GM18508 (cell line): ENCODE data around the gene HOXC13.

Source experiments
- ATAC-seq: cut with Tn5 transposase; IDR thresholded peaks from one replicate; pipeline ENCODE4 v1.9.1; 2021; ENCODE audit warnings: moderate number of reproducible peaks; ENCODE audit not compliant: insufficient read depth, unreplicated experiment

HOXC13 gene

DNA sequence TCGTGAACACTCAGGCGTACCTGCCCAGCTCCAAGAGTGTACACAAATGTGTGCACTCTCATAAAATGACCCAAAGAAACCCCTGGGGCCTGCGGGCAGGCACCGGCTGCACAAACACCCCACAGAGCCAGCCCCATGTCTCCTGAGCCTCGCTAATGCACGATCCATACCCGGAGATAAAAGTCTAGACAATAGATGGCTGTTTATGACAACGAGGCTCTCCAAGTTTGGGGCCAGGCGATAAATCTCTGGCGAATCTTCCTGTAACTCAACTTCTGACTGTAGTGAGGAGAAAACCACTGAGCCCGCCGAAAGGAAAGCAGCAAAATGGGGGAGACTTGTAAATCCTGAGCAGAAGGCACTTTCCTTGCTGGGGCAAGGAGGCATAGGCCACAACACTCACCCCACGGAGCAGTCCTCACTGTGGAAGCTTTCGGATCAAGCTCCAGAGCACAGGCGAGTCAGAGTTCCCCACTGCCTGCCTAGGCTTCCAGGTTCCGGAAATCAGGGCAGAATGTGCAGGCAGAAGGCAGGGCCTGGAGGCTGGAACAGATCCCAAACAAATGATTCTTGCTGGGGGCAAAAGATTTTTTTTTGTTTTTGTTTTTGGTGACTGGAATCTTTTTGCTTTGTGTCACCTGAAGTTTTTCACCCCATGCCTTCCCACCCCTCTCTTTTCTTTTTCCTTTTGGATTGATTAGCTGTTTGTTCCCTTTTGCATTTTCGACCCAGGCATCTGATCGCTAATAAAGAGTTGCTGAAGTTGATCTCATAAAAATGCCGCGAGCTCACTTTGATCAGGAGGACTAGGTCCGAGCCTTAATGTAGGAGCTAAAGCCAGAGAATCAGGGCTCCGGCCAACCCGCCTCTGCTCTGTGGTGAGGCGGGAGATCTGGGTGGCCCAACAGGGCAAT, 29.8 kb downstream of the HOXC13 start:
- ATAC-seq: no peak

GRCh38 chr12:53969588-53970259, 31.1 kb downstream of the HOXC13 start:
- no peak for ATAC-seq

GRCh38 chr12:53970451-53970850, 31.8 kb downstream of the HOXC13 start:
- no peak for ATAC-seq

DNA sequence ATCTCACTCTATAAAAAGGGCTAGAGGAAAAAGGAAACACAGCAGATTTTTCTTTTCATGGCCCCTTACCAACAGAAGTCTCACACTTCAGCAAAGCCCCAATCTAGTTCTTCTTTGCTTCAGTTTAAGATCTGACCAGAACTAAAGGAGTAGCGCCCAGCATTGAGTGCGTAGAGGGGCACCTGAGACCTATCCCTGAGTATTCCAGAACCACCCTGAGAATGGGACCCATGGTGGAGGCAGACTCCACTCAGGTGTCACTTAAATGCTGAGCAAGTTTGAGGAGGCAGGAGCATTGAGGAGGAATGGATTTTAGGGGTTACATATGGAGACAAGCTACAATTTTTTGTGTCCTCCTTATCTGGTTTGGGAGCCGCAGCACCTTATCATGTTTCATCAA, 32.5 kb downstream of the HOXC13 start:
- ATAC-seq: no peak

- no peak for ATAC-seq
Measured at GRCh38 chr12:53971686-53972085, 33.1 kb downstream of the HOXC13 start.

GRCh38 chr12:53972152-53972702, 33.6 kb downstream of the HOXC13 start:
- ATAC-seq: no peak

- ATAC-seq: no peak
Measured at GRCh38 chr12:53972722-53973235, 34.1 kb downstream of the HOXC13 start, which contains the start of gene HOXC11. HOXC11 (plus strand) TSS chr12:53973126; CDS start chr12:53973242, 116 bp downstream.

DNA sequence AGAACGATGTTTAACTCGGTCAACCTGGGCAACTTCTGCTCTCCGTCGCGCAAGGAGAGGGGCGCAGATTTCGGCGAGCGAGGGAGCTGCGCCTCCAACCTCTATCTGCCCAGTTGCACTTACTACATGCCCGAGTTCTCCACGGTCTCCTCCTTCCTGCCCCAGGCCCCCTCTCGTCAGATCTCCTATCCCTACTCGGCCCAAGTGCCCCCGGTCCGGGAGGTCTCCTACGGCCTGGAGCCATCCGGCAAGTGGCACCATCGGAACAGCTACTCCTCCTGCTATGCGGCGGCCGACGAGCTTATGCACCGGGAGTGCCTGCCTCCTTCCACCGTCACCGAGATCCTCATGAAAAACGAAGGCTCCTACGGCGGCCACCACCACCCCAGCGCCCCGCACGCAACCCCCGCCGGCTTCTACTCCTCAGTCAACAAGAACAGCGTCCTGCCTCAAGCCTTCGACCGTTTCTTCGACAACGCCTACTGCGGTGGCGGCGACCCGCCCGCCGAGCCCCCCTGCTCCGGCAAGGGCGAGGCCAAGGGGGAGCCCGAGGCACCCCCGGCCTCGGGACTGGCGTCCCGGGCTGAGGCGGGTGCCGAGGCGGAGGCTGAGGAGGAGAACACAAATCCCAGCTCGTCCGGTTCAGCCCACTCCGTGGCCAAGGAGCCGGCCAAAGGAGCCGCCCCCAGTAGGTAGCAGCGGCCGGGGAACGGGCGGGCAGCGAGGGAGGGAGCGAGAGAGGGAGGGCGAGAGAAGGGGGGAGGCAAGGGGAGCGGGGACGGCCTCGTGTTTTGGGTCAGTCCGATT, 34.8 kb downstream of the HOXC13 start:
- ATAC-seq: no peak

GRCh38 chr12:53974084-53975063, 35.7 kb downstream of the HOXC13 start, which contains the start of gene HOTAIR:
HOTAIR (minus strand) TSS chr12:53974954.
- ATAC-seq: no peak

GRCh38 chr12:53975064-53975471, 36.4 kb downstream of the HOXC13 start:
- no peak for ATAC-seq

- ATAC-seq: no peak
Measured at GRCh38 chr12:53975479-53976152, 37.0 kb downstream of the HOXC13 start.

- ATAC-seq: no peak
Measured at GRCh38 chr12:53976172-53976822, 37.7 kb downstream of the HOXC13 start.

DNA sequence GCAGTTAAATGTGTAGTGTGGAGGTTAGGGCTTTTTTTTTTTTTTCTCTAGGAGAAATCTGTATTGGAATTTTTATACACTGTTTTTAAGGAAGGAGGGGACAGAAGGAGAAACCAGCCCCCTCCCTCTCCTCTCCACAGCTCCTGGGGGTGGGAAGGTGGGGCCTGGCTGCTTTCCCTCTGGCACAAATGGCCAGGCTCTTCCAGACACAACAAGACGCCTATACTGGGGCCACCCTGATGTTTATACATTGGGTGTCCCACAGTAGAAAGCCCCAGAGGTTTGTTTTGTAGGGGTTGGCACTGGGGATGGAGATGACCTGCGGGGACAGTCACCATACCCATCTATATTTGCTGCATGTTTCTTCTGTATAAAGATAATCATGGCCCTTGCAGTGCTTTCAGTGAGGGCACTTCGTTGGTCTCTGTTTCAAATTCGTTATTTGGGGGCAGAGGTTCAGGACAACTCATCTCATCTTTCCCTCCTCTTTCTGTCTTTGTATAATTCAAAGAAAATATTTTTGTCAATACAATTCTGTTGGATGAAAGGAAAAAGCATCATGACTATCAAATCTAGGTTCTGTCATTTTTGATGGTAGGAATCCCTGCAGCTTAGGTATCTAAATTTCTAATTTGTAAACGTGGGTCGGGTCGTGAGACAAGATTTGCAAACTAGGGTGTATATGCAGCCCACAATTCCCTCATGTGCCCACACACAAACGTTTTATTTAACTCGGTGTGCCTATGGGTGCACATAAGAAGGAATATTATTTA, 38.4 kb downstream of the HOXC13 start:
- ATAC-seq: no peak

DNA sequence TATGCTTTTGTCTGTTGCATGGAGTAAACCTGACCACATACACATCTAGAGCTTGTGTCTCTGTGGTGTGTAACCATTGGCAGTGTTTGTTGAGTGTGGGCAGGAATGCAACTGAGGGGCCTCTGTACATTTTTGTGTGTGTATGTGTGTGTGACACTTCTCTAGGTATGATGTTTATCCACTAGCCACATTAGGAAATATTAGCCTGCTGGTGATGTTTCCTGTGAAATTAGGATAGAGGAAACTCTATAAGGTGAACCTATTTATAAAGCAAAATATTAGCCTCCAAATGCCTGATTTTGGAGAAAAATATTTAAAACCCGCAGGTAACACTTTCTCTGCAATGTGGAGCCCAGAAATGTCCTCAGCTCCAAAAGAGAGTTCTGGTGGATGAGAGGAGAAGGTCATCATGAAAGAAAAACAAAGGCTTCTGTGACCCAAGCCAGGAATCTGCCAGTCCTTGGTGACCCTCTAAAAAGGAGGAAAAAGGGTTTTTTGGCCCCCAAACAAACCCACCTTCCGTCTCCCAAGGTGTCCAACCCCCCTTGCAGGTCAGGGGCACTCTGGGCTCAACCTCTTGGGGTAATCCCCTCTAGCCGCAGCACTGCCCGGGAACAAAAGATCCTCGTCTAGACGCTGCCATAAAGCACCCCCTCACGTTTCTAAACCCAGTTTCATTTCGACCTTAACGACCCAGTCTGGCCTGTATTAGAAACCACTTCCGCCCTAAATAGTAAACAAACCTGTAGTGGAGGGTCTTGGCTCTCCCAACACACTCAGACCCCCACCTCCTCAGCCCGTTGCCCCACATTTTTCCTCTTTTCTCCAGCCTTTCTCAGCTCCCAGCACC, 39.2 kb downstream of the HOXC13 start:
- ATAC-seq: no peak

GRCh38 chr12:53978477-53979356, 40.1 kb downstream of the HOXC13 start:
- no peak for ATAC-seq
